GM12878 (cell line): ENCODE results near the gene IGSF11. TPM values are rescaled to one million over a fixed set of nuclear protein-coding genes. Genes with fewer than 3 reads are reported as not detected.
A peak's percentile ranks its signal among the peaks of the same experiment; 100 is the strongest.

Experiments
- ATAC-seq: fragments of 200-7000 bp; cut with Tn5 transposase; 3 replicates; pipeline ENCODE4 v1.9.1; 2020; ENCODE audit warnings: mild to moderate bottlenecking, moderate library complexity
- BruUV-seq: library from RNA; stranded (reverse); fragments of 400-500 nt; replicated peaks from 2 replicates; lab custom pipeline; 2021; lab: Mats Ljungman, UMichigan
- CTCF ChIA-PET: fragments of 300-600 bp; sonication (Branson Sonifier 250); formaldehyde crosslinking; extraction: SDS; loops from one replicate; lab custom pipeline; 2021; ENCODE audit warnings: inconsistent platforms; lab: Yijun Ruan, JAX
- POLR2A ChIA-PET: fragments of 350-600 bp; formaldehyde crosslinking; extraction: SDS; loops from one replicate; lab custom pipeline; 2021; ENCODE audit warnings: inconsistent platforms; lab: Charles Lee
- RAD21 ChIA-PET: fragments of 300-600 bp; sonication (Branson Sonifier 250); formaldehyde crosslinking; loops from one replicate; lab custom pipeline; 2023; ENCODE audit warnings: antibody characterized with exemption; ENCODE audit not compliant: unreplicated experiment; lab: Charles Lee
- SMC1A ChIA-PET: fragments of 300-600 bp; sonication (Branson Sonifier 250); formaldehyde crosslinking; loops from one replicate; lab custom pipeline; 2023; ENCODE audit not compliant: unreplicated experiment, uncharacterized antibody; lab: Charles Lee
- DNase-seq: peaks from one replicate; pipeline ENCODE4 v3.0.0-alpha.2; 2011; ENCODE audit warnings: low read depth, low spot score
- FAIRE-seq: peaks from 3 replicates; lab custom pipeline; 2011; peaks lifted over from hg19 to GRCh38; lab: Jason Lieb, UNC
- H2AFZ ChIP-seq: 2 replicates; pipeline ENCODE4 v1.6.0; 2011; ENCODE audit warnings: low read depth, low read length, control low read depth; ENCODE audit not compliant: control insufficient read depth
- H3K27ac ChIP-seq: 2 replicates; pipeline ENCODE4 v1.5.1; 2011; ENCODE audit warnings: control low read depth; ENCODE audit not compliant: control insufficient read depth, insufficient read depth
- H3K27me3 ChIP-seq, 2 experiments: replicated peaks in 1 of 2; 2 replicates each; pipeline versions ENCODE4 v1.6.0 to v1.6.1; 2011; ENCODE audit warnings: low read length in 1 of 2; ENCODE audit not compliant: control insufficient read depth in 2 of 2, insufficient read depth in 2 of 2
- H3K36me3 ChIP-seq, 2 experiments: 2 replicates each; pipeline ENCODE4 v1.5.1; 2011; ENCODE audit warnings: low read length in 1 of 2; ENCODE audit not compliant: control insufficient read depth in 2 of 2, insufficient read depth in 2 of 2
- H3K4me1 ChIP-seq: 2 replicates; pipeline ENCODE4 v1.6.1; 2011; ENCODE audit warnings: mild to moderate bottlenecking, low read length, moderate library complexity, mixed read lengths; ENCODE audit not compliant: control insufficient read depth, insufficient read depth
- H3K4me2 ChIP-seq: 2 replicates; pipeline ENCODE4 v1.6.0; 2011; ENCODE audit warnings: control low read depth; ENCODE audit not compliant: control insufficient read depth, insufficient read depth
- H3K4me3 ChIP-seq: fragments of 200-600 bp; sonication (generic); 2 replicates; pipeline ENCODE4 v1.5.1; 2016
- H3K79me2 ChIP-seq: 2 replicates; pipeline ENCODE4 v1.6.0; 2011; ENCODE audit warnings: low read length; ENCODE audit not compliant: control insufficient read depth, insufficient read depth
- H3K9ac ChIP-seq: 2 replicates; pipeline ENCODE4 v1.8.0; 2011; ENCODE audit warnings: low read length, control low read depth, mixed read lengths; ENCODE audit not compliant: control insufficient read depth, insufficient read depth
- H3K9me3 ChIP-seq: replicated peaks from 3 replicates; pipeline ENCODE4 v1.5.1; 2011; ENCODE audit warnings: mild to moderate bottlenecking, low read length; ENCODE audit not compliant: control insufficient read depth, insufficient read depth
- H4K20me1 ChIP-seq: 2 replicates; pipeline ENCODE4 v1.6.0; 2011; ENCODE audit not compliant: control insufficient read depth, insufficient read depth
- BCL11A ChIP-seq: IDR thresholded peaks from 2 replicates; pipeline ENCODE4 v1.6.1; 2011; ENCODE audit warnings: low read depth, low read length
- DPF2 ChIP-seq: fragments of 450-650 bp; IDR thresholded peaks from 2 replicates; pipeline ENCODE4 v1.6.1; 2017; ENCODE audit warnings: mild to moderate bottlenecking
- HDAC2 ChIP-seq: fragments of 200-600 bp; sonication (generic); IDR thresholded peaks from 2 replicates; pipeline ENCODE4 v1.6.1; 2017
- HDGF ChIP-seq: fragments of 450-650 bp; IDR thresholded peaks from 2 replicates; pipeline ENCODE4 v1.6.1; 2016; ENCODE audit warnings: antibody characterized with exemption
- IRF4 ChIP-seq: IDR thresholded peaks from 2 replicates; pipeline ENCODE4 v1.6.1; 2011; ENCODE audit warnings: low read depth, low read length
- MTA3 ChIP-seq: IDR thresholded peaks from 2 replicates; pipeline ENCODE4 v1.6.1; 2012; ENCODE audit warnings: low read length, inconsistent platforms, borderline replicate concordance
- RAD21 ChIP-seq: IDR thresholded peaks from 2 replicates; pipeline ENCODE4 v1.6.1; 2011; ENCODE audit warnings: mild to moderate bottlenecking, low read depth, low read length, moderate library complexity; ENCODE audit not compliant: insufficient read depth
- RCOR1 ChIP-seq: conservative IDR thresholded peaks from 2 replicates; pipeline ENCODE4 v1.6.1; 2012; ENCODE audit warnings: low read depth, low read length, improper control_type of control experiment
- RELA ChIP-seq: fragments of 450-650 bp; IDR thresholded peaks from 2 replicates; pipeline ENCODE4 v1.8.0; 2014; ENCODE audit warnings: borderline replicate concordance; ENCODE audit not compliant: partially characterized antibody
- SIX5 ChIP-seq: IDR thresholded peaks from 2 replicates; pipeline ENCODE4 v1.6.1; 2011; ENCODE audit warnings: mild to moderate bottlenecking, low read depth, low read length, moderate library complexity; ENCODE audit not compliant: severe bottlenecking
- TAF1 ChIP-seq: IDR thresholded peaks from 2 replicates; pipeline ENCODE4 v1.6.1; 2011; ENCODE audit warnings: mild to moderate bottlenecking, low read depth, low read length, borderline replicate concordance
- ZBTB11 ChIP-seq: fragments of 450-650 bp; formaldehyde crosslinking; IDR thresholded peaks from 2 replicates; pipeline ENCODE4 v1.5.0; 2022; ENCODE audit warnings: mild to moderate bottlenecking, missing genetic modification characterization
- WGBS: methylation state at CpG from one replicate; pipeline ENCODE4 v1.1.6; 2016; ENCODE audit warnings: low lambda C conversion rate; ENCODE audit not compliant: insufficient replicate concordance, insufficient coverage; ENCODE audit errors: missing lambda C conversion rate; 5-methylcytosine and 5-hydroxymethylcytosine counted together
- in situ Hi-C: fragments of 300-500 bp; cut with MboI; formaldehyde crosslinking; loops from 9 replicates; pipeline ENCODE4 v1.14.3; 2018; ENCODE audit warnings: mixed read lengths
- intact Hi-C: fragments of 100-400 bp; cut with micrococcal nuclease; formaldehyde crosslinking; loops from one replicate; pipeline ENCODE4 v1.14.2; 2022; ENCODE audit not compliant: unreplicated experiment
- polyA plus RNA-seq, 11 experiments: library from polyadenylated mRNA; depleted of rRNA in 4 of 11; unstranded in 6 of 11; stranded (reverse) in 5 of 11; fragments of >200 nt; fragmentation: Nextera tagmentation in 4 of 11; fragmentation: Illumina TruSeq in 1 of 11; extraction: Ambion mirVana in 4 of 11; extraction: Trizol in 1 of 11; gene quantifications; 1 replicate in 1 of 11; 2 replicates in 10 of 11; pipeline versions ENCODE4 v1.2.1 to v1.2.3, GENCODE V29; 2011 to 2016; ENCODE audit warnings: inconsistent platforms in 2 of 11, missing spikeins in 2 of 11, low read depth in 1 of 11
- total RNA-seq, 4 experiments: library from RNA; depleted of rRNA in 3 of 4; stranded (reverse); fragments of >200 nt in 3 of 4; fragmentation: Illumina TruSeq in 1 of 4; extraction: Trizol in 1 of 4; gene quantifications; 2 replicates each; pipeline versions ENCODE4 v1.2.1 to v1.2.3, GENCODE V29; 2013 to 2021
- TF ChIP-seq, protein P1 (sequence below): fragments of 450-650 bp; IDR thresholded peaks from 2 replicates; pipeline ENCODE4 v1.6.1; 2017; ENCODE audit warnings: mild to moderate bottlenecking, moderate library complexity

IGSF11 gene
- total and polyA plus RNA-seq, 10 of the 15 experiments (the other 5 are each of a cell fraction or from before 2014, with no cell fraction given) = 0.03 TPM; not detected in 9

DNA sequence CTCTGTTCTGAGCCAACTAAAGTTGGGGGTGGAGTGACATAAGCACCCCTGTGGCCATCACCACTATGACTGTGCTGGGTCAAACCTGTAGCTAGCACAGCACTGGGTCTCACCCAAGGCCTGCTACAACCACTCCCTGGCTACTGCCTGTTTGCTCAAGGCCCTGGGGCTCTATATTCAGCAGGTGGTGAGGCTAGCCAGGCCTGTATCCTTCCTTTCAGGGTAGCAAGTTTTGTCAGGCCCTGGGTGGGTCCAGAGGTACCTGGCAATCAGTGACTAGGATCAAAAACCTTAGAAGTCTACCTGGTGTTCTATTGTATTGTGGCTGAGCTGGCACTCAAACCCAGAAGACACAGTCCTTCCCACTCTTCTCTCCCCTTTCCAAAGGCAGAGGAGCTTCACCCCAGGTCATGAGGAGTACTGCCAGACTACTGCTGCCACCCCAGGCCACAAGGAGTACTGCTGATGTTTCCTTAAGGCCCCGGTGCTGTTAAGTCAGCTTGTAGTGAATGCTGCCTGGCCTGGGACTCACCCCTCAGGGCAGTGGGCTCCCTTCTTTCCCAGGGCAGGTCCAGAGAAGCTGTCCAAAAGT is 170.8 kb downstream of the IGSF11 start (continued):
- no peak for TF ChIP-seq IRF4
- TF ChIP-seq RAD21 = peak; percentile 38; the same call in 1 of the 2 replicates
- TF ChIP-seq, all 136 proteins: peak for 2

DNA sequence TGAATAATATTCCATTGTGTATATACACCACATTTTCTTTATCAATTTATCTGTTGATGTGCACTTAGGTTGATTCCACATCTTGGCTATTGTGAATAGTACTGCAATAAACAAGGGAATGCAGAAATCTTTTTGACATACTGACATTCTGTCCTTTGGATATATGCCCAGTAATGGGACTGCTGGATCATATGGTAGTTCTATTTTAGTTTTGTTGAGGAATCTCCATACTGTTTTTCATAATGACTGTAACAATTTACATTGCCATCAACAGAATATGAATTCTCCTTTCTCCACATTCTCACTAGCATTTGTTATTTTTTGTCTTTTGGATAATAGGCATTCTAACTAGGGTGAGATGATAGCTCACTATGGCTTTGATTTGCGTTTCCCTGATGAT is 174.7 kb downstream of the IGSF11 start:
- RAD21 ChIA-PET = no interaction called here
- DNase-seq = no peak
- Histone ChIP-seq H3K4me1 (no peaks in the 10 kb centered on the region), H3K79me2 (no peaks in the 10 kb centered on the region), H2AFZ (no peak overlapping the region), H3K9me3 (no peaks in the 10 kb centered on the region; the same call in 2 of the 3 replicates), H3K4me2 (no peak overlapping the region), H3K27ac (no peak overlapping the region), H3K9ac (no peak overlapping the region), H3K36me3 (no peaks in the 10 kb centered on the region), H4K20me1 (no peaks in the 10 kb centered on the region), H3K4me3 (no peak overlapping the region), H3K27me3 (no peaks in the 10 kb centered on the region; a peak in 1 of 4 replicates)
- POLR2A ChIA-PET = no interaction called here
- SMC1A ChIA-PET = no interaction called here
- FAIRE-seq = no peak
- in situ Hi-C loops (no loop called here), intact Hi-C loops (no loop called here)
- no peak for ATAC-seq
- 0% methylated on average over 1 of the region's 1 CpG for WGBS
- CTCF ChIA-PET = no interaction called here
- no TSS peak for BruUV-seq
- TF ChIP-seq, protein P1, sequence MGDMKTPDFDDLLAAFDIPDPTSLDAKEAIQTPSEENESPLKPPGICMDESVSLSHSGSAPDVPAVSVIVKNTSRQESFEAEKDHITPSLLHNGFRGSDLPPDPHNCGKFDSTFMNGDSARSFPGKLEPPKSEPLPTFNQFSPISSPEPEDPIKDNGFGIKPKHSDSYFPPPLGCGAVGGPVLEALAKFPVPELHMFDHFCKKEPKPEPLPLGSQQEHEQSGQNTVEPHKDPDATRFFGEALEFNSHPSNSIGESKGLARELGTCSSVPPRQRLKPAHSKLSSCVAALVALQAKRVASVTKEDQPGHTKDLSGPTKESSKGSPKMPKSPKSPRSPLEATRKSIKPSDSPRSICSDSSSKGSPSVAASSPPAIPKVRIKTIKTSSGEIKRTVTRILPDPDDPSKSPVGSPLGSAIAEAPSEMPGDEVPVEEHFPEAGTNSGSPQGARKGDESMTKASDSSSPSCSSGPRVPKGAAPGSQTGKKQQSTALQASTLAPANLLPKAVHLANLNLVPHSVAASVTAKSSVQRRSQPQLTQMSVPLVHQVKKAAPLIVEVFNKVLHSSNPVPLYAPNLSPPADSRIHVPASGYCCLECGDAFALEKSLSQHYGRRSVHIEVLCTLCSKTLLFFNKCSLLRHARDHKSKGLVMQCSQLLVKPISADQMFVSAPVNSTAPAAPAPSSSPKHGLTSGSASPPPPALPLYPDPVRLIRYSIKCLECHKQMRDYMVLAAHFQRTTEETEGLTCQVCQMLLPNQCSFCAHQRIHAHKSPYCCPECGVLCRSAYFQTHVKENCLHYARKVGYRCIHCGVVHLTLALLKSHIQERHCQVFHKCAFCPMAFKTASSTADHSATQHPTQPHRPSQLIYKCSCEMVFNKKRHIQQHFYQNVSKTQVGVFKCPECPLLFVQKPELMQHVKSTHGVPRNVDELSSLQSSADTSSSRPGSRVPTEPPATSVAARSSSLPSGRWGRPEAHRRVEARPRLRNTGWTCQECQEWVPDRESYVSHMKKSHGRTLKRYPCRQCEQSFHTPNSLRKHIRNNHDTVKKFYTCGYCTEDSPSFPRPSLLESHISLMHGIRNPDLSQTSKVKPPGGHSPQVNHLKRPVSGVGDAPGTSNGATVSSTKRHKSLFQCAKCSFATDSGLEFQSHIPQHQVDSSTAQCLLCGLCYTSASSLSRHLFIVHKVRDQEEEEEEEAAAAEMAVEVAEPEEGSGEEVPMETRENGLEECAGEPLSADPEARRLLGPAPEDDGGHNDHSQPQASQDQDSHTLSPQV = no peak
- TF ChIP-seq SIX5 = no peak
- TF ChIP-seq BCL11A = no peak
- TF ChIP-seq HDAC2 = no peak
- TF ChIP-seq RELA = no peak
- no peak for TF ChIP-seq MTA3
- TF ChIP-seq DPF2 = no peak
- TF ChIP-seq RCOR1 = no peak
- no peak for TF ChIP-seq HDGF
- no peak for TF ChIP-seq ZBTB11
- TF ChIP-seq TAF1 = no peak
